ENCODE data around the gene CD22. TPM values are rescaled to one million over a fixed set of nuclear protein-coding genes. Genes with fewer than 3 reads are reported as not detected.

CD22 gene
- total RNA-seq, 1 experiment from 2014 or later = 1.5 TPM

DNA sequence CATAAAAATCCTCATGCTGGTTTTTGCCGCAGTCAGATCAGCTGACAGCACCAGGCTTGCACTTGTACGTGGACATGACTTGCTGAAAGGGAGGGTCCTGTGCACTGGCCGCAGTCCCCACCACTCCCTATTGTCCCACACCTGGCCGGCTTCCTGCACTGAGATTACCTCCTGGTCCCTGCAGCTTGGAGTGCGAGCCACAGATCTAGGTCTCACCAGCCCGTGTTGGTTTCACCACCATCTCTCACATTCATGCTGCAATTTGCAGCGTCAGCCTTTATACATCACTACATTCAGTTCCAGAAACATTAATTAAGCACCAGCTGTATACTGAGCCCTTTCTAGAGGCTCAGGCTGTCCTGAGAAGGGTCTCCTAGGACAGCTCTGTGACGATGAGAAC lies 15.0 kb upstream of the CD22 start:
- no peak for DNase-seq (ENCODE audit: low read depth)

DNA sequence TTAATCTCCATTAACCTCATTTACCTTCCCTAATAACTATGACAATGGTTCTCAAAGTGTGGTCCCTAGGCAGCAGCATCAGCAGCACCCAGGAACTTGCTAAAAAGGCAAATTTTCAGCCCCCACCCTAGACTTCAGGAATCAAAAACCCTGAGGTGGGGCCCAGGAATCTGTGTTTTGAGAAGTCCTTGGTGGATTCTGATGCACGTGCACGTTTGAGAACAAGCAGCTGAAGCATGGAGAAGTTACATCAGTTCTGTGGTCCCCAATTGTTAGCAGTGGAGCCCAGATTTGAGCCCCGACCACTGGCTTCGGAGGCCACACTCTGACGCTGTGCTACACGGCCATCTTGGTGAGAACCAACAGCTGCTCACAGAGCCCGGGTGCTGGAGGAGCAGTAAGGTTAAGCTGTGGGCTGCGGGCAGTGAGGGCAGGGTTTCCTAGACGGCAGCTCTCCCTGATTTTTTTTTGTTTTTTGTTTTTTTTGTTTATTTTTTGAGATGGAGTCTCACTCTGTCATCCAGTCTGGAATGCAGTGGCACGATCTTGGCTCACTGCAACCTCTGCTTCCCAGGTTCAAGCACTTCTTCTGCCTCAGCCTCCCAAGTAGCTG lies 14.0 kb upstream of the CD22 start:
- no peak for DNase-seq (ENCODE audit: low read depth)

DNA sequence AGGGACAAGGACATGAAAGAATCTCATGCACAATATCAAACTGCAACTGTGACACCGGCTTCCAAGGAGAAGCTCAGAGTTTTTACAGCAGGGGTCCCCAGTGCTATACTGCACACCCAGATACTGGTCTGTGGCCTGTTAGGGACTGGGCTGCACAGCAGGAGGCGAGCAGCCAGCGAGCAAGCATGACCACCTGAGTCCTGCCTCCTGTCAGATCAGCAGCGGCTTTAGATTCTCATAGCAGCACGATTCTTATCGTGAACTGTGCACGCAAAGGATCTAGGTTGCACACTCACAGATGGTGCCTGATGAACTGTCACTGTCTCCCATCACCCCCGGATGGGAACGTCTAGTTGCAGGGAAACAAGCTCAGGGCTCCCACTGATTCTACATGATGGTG lies 13.1 kb upstream of the CD22 start:
- DNase-seq (ENCODE audit: low read depth) = no peak

- DNase-seq (ENCODE audit: low read depth) = no peak
Observed at GRCh38 chr19:35316560-35316959, 12.4 kb upstream of the CD22 start.

DNA sequence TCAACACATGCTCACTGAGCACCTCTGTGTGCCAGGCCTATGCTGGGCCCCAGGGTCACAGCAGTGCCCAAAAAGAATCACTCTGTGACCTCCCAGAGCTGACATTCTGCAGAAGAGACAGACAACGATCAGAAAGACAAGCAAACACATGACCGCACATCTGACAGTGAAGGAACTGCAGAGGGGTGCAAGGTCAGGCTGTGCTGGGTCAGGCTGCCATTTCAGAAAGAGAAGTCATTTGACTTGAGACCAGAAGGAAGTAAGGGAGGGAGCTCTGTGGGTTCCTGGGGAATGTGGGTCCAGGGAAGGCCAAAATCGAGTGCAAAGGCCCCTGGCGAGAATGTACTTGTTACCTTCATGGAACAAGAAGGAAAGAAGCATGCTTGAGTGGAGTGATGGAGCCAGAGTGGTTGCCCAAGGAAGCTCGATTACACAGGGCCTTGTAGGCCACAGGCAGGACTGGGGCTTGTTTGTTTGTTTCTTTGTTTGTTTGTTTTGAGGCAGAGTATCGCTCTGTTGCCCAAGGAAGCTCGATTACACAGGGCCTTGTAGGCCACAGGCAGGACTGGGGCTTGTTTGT lies 11.4 kb upstream of the CD22 start:
- DNase-seq (ENCODE audit: low read depth) = no peak

GRCh38 chr19:35318679-35319448 lies 10.1 kb upstream of the CD22 start:
- peak; percentile 99 for DNase-seq (ENCODE audit: low read depth)

DNA sequence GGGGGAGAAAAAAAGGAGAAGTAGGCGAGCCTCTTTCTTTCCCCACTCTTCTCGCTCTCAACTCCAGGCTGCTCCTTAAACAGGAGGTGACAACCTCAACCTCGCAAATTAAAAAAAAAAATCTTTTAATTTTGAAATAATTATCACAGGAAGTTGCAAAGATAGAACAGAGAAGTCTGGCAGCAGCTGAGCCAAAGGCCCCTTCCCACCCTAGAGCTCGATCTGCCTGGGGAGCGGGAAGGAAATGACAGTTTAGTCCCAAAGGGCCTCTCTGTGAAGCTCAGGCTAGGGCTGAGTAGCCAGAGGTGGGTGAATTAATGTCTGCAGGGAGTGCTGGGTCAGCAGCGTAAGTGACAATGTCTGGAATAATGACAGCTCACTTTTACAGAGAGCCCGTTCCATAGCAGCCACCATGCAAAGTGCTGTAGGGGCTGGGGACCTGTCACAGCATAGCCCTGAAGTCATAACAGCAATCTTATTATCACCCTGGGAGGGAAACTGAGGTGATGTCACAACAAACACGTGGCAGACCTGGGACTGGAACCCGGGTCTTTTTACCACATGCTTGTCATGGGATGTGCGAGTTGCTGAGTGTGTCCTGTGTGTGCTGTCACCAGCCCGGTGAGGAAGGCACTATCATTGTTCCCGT lies 8.8 kb upstream of the CD22 start:
- no peak for DNase-seq (ENCODE audit: low read depth)

GRCh38 chr19:35321291-35321690 lies 7.7 kb upstream of the CD22 start:
- DNase-seq (ENCODE audit: low read depth) = no peak

DNA sequence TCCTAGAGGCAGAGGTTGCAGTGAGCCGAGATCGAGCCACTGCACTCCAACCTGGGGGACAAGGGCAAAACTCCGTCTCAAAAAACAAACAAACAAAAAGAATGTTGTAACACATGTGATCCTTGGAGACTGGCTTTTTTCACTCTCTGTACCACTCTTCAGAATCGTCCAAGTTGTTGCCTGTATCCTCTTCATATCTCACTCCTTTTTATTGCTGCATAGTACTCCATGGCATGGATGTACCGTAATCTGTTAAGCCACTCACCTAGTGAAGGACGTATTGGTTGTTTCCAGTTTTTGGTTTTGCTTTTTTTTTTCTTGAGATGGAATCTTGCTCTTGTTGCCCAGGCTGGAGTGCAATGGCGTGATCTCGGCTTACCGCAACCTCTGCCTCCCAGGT lies 7.0 kb upstream of the CD22 start:
- no peak for DNase-seq (ENCODE audit: low read depth)

- no peak for DNase-seq (ENCODE audit: low read depth)
Observed at GRCh38 chr19:35327642-35328041, 1.3 kb upstream of the CD22 start.

DNA sequence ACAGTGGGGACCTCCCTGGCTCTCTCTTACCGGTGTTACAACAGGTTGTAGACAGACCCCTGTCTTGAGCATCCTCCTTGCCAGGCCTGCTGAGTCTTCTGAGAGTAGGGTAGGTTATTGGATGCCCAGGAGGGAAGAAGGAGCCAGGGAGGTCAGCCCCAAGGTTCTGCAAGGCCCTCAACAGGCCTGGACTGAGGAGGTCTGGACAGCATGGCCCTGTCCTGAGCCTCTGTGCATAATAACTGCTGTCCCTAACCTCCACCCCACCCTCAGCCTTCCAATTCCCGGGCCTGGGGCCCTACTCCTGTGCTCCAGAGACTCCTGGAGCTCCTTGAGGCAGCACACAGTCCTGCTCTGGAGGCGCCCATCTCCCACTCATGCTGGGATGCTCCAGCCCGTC lies 336 bp downstream of the CD22 start:
- DNase-seq (ENCODE audit: low read depth) = no peak

DNA sequence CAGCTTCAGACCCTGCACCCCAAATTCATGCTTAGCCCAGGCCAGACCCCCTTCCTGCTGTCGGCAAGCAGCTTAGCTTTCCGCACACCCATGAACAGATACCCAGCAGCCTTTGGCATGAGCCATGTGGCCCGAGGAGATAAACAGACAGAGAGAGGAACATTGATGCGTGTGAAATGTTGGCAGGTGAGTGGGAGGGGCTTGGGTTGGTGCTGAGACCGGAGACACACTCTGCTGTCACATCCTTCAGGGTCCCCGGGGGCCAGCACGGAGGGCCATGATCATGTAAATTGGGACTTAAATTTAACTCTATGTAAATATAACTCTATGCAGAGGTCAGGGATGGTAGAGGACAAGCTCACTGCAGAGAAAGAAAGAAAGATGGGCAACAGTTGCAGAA lies 1.5 kb downstream of the CD22 start:
- no peak for DNase-seq (ENCODE audit: low read depth)

DNA sequence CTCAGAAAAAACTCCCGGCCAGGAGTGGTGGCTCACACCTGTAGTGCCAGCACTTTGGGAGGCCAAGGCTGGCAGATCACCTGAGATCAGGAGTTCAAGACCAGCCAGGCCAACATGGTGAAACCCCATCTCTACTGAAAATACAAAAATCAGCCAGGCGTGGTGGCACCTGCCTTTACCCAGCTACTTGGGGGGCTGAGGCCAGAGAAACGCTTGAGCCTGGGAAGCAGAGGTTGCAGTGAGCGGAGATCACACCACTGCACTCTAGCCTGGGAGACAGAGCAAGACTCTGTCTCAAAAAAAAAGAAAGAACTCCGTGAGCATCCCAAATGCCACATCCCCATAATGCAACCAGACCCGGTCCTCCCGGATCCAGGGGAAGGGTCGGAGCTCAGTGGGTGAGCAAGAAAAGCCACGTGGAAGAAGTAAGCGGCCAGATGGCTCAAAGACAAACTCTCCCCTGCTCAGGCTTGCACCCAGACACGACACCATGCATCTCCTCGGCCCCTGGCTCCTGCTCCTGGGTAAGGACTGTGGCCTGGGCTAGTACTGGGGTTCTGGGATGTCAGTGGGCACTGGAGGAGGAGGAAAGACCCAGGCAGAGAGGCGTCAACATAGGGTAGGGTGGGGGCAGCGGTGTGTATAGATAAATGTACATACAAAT lies 2.7 kb downstream of the CD22 start:
- no peak for DNase-seq (ENCODE audit: low read depth)

DNA sequence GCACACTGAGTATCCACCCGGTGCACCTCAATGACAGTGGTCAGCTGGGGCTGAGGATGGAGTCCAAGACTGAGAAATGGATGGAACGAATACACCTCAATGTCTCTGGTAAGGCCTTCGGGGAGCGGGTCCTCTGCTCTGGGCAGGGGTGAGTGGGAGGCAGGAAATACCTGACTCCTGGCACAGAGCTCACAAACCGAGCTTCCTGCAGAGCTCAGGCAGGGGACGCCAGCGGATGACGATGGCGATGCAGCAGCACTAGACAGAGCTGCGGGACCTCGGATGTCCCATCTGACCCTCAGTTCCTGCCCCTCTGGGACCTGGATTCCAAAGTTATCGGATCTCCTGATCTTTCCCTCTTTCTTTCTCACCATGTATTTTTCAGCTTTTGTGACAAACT lies 3.8 kb downstream of the CD22 start:
- no peak for DNase-seq (ENCODE audit: low read depth)

DNA sequence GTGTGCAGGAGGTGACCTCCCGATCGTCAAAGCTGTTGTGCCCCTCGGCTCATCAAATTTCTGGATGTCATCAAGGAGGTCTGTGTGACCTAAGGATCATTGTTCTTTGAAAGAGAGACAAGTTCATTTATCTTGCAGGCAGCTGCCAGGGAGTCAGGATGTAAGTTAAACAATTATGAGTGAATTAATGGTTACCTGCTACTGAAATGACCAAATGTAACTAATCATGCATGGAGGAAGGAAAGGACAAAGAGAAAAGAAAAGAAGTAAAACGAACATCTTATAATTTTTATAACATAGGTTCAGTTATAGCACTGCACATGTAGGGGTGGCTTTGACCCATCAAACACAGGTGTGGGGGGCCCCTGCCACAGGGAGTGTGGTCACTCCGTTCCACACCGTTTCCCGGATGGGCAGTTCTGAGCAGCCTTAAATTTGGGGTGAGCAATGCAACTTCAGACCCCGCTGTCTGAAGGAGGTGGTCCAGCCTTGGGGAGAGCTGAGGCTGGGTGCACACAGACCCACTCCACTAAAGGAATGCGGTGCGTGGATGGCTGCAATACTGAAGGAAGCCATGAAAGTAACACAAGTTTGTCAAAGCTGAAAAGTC lies 5.3 kb downstream of the CD22 start:
- DNase-seq (ENCODE audit: low read depth) = no peak

GRCh38 chr19:35336166-35336955 lies 7.4 kb downstream of the CD22 start:
- DNase-seq (ENCODE audit: low read depth) = no peak

DNA sequence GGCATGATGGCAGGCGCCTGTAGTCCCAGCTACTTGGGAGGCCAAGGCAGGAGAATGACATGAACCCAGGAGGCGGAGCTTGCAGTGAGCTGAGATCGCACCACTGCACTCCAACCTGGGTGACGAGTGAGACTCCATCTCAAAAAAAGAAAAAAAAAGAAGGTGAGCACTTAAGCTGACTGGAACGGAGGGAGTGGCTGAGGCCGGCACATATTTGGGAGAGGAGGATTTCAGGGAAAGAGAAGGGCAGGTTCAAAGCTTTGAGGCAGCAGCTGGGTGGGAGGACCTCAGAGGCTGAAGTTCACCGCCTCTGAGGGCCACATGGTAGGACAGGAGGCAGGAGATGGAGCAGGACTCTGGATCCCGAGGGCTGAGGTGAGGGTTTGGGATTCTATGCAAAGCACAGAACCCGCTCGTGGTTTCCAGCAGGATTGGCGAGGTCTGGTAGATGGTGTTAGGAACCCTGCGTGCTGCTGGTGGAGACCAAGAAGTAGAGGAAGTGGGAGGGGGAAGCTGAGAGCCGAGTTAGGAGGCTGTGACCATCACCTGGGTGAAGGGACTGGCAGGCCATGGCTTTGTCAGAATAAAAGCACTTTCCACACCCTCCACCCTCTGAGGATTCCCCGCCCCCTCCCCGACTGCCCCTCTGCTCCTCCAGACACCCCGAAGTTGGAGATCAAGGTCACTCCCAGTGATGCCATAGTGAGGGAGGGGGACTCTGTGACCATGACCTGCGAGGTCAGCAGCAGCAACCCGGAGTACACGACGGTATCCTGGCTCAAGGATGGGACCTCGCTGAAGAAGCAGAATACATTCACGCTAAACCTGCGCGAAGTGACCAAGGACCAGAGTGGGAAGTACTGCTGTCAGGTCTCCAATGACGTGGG lies 8.4 kb downstream of the CD22 start:
- DNase-seq (ENCODE audit: low read depth) = no peak

DNA sequence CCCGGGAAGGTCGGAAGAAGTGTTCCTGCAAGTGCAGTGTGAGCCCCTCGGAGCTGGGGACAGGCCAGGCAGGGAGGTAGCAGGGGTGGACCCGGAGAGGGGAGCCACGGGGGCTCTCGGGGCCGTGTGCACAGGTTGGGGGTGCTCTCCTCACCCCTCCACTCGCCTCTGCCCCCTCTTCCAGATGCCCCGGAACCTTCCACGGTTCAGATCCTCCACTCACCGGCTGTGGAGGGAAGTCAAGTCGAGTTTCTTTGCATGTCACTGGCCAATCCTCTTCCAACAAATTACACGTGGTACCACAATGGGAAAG lies 9.0 kb downstream of the CD22 start:
- no peak for DNase-seq (ENCODE audit: low read depth)

DNA sequence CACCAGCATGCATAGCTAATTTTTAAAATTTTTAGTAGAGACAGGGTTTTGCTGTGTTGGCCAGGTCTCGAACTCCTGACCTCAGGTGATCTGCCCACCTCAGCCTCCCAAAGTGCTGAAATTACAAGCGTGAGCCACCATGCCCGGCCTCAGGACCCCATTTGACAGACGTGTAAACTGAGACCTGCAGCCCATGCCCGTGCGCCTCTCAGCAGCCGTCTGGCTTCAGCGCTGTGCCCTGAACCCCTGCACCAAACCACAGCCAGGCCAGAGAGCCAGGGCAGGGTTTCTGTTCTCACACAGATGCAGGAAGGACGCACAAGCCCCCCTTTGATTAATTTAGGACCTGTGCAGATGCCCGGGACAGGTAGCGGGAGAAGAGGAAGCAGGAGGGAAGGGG lies 11.4 kb downstream of the CD22 start:
- no peak for DNase-seq (ENCODE audit: low read depth)

DNA sequence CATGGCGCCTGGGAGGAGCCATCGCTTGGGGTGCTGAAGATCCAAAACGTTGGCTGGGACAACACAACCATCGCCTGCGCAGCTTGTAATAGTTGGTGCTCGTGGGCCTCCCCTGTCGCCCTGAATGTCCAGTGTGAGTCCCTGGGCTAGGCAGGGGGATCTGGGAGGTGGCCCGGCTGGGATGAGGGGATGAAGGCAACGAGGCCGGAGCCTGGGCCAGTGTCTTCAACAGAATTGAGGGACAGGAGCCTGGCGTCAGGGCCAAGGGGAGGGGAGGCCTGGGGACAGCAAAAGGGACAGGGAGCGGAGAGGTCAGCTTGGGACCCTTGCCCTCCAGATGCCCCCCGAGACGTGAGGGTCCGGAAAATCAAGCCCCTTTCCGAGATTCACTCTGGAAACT lies 12.0 kb downstream of the CD22 start:
- no peak for DNase-seq (ENCODE audit: low read depth)

All from M059J (cell line).